Measurements from ENCODE around the gene ATP6V0E2.

The ATP6V0E2 gene

GRCh38 chr7:149838992-149839408, 34.8 kb upstream of the ATP6V0E2 start:
- DNase-seq = peak; percentile 57

DNA sequence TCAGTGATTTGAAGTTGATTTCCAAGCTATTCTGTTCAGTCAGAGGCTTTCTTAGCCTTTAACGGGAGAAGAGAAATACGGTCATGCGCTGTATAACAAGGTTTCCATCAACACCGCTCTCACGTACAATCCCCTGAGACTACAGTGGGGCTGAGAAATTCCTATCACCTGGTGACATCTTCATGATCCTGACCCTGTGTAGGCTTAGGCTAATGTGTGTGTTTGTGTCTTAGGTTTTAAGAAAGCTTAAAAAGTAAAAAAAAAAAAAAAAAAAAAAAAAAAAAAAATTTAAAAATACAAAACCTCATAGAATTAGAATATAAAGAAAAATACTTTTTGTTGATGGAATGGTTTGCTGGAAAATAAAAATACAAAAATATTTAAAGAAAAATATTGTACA, 33.8 kb upstream of the ATP6V0E2 start:
- DNase-seq = no peak

GRCh38 chr7:149843566-149843965, 30.2 kb upstream of the ATP6V0E2 start:
- DNase-seq = no peak

DNA sequence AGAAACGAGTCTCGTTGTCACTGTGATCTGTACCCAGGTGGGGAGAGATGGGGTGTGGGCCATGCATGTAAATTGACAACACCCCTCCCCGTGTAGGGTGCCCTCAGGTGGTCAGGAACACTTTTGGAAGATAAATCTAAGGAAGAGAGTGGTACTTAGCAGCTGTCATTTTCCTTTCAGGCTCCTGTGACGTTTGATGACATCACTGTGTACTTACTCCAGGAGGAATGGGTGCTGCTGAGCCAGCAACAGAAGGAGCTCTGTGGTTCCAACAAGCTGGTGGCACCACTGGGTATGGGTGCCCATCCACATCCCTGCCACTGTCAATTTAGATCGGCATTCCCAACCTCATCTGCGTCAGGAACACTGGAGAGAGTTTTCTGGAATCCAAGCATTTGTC, 29.3 kb upstream of the ATP6V0E2 start:
- DNase-seq = no peak

DNA sequence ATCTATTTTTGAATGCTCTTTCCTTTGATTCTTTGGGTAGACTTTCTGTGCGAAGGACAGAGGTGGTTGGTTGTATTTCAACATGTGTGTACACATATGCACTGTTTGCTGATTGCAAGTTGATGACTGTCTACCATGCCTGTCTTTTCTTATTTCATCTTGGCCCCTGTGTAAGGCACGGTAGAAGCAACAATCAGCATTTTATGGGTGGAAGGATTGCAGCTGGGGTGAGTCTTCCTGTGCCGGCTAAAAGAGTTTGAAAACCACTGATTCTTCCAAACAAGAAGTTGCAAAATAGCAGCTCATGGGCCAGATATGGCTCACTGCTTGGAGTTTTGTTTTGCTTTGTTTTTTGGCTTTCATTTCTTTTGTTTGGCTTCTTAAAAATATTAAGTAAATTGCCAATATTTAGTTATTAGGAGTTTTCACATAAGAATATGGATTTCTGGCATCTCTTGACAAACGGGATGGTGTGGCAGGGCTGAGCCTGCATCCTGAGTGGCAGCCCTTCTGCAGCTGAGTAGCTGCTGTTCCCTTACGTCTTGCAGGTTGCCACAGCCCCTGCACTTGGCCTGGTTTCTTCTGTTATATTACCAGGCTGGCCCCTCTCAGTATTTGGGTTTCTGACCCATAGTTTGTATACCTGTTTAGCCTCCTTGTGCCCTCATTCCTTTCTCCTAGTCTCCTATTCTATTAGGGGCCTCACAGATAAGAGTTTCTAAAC, 28.4 kb upstream of the ATP6V0E2 start:
- DNase-seq = no peak

GRCh38 chr7:149846021-149846420, 27.7 kb upstream of the ATP6V0E2 start:
- DNase-seq = no peak

GRCh38 chr7:149846436-149847046, 27.2 kb upstream of the ATP6V0E2 start:
- no peak for DNase-seq

DNA sequence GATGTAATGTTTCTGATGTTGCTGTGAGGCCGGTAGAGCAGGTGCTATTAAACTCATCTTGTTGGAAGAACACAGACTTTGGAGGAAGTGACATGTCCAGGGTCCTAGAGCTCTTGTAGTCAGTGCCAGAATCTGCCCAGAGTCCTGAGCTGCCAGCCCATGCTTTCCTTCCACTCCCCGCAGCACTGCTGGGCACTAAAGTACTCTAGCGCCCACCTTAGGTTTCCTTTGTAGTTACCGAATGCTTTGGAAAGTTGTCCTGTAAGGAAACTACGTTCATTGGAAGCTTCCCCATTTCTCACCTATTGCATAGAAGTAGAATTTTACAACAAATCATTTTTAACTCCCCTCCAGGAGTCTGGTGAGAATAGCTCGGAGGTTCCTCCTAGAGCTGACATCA, 24.6 kb upstream of the ATP6V0E2 start:
- DNase-seq = no peak

DNA sequence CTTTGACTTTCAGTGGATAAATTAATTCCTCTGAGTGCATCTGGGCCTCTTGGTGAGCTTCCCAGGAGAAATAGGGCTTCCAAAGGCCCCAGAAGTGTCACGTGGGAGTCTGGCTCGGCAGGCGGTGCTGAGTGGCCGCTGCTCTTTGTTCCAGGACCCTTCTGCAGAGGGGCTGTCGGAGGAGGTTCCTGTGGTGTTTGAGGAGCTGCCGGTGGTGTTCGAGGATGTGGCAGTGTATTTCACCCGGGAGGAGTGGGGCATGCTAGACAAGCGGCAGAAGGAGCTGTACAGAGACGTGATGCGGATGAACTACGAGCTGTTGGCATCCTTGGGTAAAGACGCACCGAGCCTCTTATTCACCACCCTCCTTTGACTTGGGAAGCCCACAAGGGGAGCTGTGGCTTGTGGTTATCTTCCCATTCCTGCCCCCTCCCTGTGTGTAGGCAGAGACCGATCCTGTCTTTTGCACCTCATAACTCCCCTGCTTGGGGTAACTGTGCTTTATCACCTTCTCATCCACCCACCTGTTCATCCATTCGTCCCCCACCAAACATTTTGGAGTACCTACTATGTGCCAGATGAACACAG, 23.7 kb upstream of the ATP6V0E2 start:
- DNase-seq = no peak

GRCh38 chr7:149850716-149851115, 23.1 kb upstream of the ATP6V0E2 start:
- no peak for DNase-seq

DNA sequence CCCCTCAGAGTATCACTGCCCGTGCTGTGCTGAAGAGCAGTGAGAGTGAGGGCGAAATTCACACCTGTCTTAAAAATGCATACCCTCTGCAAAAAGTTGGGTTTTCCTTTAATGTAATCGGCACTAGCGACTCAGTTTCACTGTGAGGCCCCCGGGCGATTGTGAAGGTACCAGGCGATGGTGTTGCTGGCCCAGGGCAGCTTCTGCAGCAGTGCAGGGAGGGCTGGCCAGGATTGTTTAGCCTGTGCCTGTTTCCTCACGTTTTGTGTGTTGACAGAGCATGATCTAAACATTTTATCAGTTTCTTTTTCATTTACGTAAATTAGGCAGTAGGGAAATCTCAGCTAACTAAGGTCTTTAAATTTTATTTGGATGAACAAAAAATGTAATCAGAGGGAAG, 22.3 kb upstream of the ATP6V0E2 start:
- DNase-seq = no peak

GRCh38 chr7:149853157-149853556, 20.6 kb upstream of the ATP6V0E2 start:
- DNase-seq = no peak

DNA sequence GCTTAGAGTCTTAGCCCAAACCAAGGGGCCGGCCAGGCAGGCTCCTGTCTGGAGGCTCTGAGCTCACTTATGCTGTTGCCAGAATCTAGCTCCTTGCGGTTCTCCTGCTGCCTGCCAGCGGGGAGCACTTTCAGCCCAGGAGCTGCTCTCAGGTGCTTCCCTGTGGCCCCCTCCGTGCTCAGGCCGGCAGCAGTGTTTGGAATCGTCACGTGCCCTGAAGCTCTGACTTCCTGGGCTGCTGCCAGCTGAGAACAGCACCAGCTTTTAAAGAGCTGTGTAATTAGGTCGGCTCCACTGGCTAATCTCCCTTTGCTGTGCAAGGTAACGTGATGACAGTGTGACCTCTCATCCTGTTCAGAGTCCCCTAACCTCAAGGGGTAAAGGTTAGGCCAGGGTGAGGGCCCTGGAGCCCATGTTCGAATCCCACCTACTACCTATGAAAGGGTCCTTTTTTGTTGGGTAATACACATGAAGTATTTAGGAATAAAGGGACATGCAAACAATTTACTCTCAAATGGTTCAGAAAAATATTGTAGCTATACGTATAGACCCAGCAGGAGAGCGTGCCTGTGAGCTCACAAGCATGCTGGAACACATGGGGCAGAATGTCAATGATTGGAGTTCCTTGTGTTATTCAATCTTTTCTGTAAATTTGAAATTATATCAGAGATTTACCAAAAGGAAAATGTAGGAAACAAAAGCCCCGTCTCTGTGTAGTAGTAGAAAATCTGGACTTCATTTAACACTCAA, 19.0 kb upstream of the ATP6V0E2 start:
- DNase-seq = peak; percentile 89

GRCh38 chr7:149855361-149856305, 18.1 kb upstream of the ATP6V0E2 start:
- DNase-seq = peak; percentile 75

GRCh38 chr7:149856583-149856982, 17.2 kb upstream of the ATP6V0E2 start:
- no peak for DNase-seq

DNA sequence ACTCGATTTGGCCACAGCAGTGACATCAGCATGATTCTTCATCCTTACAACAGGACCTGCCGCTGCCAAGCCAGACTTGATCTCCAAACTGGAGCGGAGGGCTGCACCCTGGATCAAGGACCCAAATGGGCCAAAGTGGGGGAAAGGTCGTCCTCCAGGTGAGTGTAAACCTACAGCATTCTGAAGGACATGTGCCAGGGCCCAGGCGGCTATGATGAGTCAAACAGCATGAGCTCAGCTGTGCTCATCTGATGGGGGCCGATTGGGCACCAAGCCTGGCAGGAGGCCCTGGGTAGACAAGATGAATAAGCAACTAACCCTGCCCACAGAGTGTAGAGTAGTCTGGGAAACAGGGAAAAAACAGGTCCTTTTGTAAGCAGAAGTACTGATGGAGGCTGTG, 14.4 kb upstream of the ATP6V0E2 start:
- DNase-seq = no peak

DNA sequence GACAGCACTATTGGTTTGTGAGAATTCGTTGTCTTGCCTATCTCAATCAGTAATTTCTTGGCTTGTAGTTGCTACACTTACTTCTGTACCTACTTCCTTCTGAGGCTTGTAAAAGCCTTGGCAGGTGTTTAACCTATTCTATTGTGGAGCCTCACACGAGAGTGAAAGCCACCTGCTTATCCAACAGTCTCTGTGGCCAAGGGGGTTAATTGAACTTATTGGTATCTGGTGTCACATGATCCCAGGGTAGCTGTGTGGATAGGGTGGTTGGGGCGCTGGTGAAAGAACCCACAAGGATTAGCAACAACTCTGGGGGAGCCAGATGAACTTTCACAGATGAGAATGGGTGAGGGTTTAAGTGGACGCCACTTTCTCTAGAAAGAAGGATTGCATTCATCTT, 13.9 kb upstream of the ATP6V0E2 start:
- DNase-seq = no peak

- peak; percentile 67 for DNase-seq
These were observed 12.7 kb upstream of the ATP6V0E2 start for GRCh38 chr7:149860821-149861727.

DNA sequence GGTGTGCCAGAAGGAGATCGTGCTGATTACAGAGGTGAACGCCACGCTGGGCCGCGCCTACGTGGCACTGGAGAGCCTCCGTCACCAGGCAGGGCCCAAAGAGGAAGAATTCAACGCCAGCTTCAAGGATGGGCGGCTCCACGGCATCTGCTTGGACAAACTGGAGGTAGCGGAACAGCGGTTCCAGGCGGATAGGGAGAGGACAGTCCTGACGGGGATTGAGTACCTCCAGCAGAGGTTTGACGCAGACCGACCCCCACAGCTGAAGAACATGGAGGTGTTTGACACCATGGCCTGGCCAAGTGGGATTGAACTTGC, 12.1 kb upstream of the ATP6V0E2 start:
- no peak for DNase-seq

GRCh38 chr7:149862156-149862555, 11.6 kb upstream of the ATP6V0E2 start:
- no peak for DNase-seq

GRCh38 chr7:149863500-149863899, 10.3 kb upstream of the ATP6V0E2 start:
- DNase-seq = no peak

GRCh38 chr7:149864023-149864422, 9.7 kb upstream of the ATP6V0E2 start:
- no peak for DNase-seq
